WTC11 (cell line): Measurements from ENCODE around the gene UAP1L1. TPM values are rescaled to one million over a fixed set of nuclear protein-coding genes. Genes with fewer than 3 reads are reported as not detected.

Experiments
- ATAC-seq: fragments of 200-7000 bp; cut with Tn5 transposase; 2 replicates; pipeline ENCODE4 v1.10.0; 2021; ENCODE audit warnings: mild to moderate bottlenecking, moderate library complexity
- CTCF ChIA-PET: fragments of 300-600 bp; sonication (Branson Sonifier 250); formaldehyde crosslinking; loops from one replicate; lab custom pipeline; 2021; ENCODE audit warnings: antibody characterized with exemption; lab: Charles Lee
- POLR2A ChIA-PET: fragments of 350-600 bp; sonication (Branson Sonifier 250); formaldehyde crosslinking; loops from one replicate; lab custom pipeline; 2021; ENCODE audit warnings: antibody characterized with exemption; lab: Charles Lee
- DNase-seq: peaks from one replicate; pipeline ENCODE4 v3.0.0; 2021; ENCODE audit warnings: low spot score
- H3K27ac Mint-ChIP-seq: 2 replicates; pipeline ENCODE4 v1.8.0; 2021; ENCODE audit warnings: mixed read lengths
- H3K27me3 Mint-ChIP-seq: 2 replicates; pipeline ENCODE4 v1.8.0; 2021; ENCODE audit warnings: low read depth, mild to moderate bottlenecking, moderate library complexity, mixed read lengths
- H3K36me3 Mint-ChIP-seq: 2 replicates; pipeline ENCODE4 v1.8.0; 2021; ENCODE audit warnings: mixed read lengths
- H3K4me1 Mint-ChIP-seq: 2 replicates; pipeline ENCODE4 v1.8.0; 2022; ENCODE audit warnings: mixed read lengths
- H3K4me3 Mint-ChIP-seq: 2 replicates; pipeline ENCODE4 v1.8.0; 2021; ENCODE audit warnings: mild to moderate bottlenecking, moderate library complexity, mixed read lengths
- H3K9me3 Mint-ChIP-seq: 2 replicates; pipeline ENCODE4 v1.8.0; 2021; ENCODE audit warnings: mixed read lengths
- EMX1 ChIP-seq: fragments of 250-450 bp; sonication (Bioruptor Pico); IDR thresholded peaks from 2 replicates; pipeline ENCODE4 v1.8.0; 2021; ENCODE audit warnings: mild to moderate bottlenecking
- ETV6 ChIP-seq: sonication (generic); formaldehyde crosslinking; IDR thresholded peaks from 2 replicates; pipeline ENCODE4 v1.8.1; 2022; ENCODE audit warnings: mild to moderate bottlenecking, missing genetic modification reagents
- FOXJ3 ChIP-seq: sonication (generic); formaldehyde crosslinking; IDR thresholded peaks from 2 replicates; pipeline ENCODE4 v1.9.0; 2021; ENCODE audit warnings: missing genetic modification reagents, mild to moderate bottlenecking, borderline replicate concordance
- GRHL2 ChIP-seq: fragments of 250-450 bp; sonication (Bioruptor Pico); IDR thresholded peaks from 2 replicates; pipeline ENCODE4 v1.8.0; 2022; ENCODE audit warnings: mild to moderate bottlenecking, moderate library complexity; ENCODE audit not compliant: insufficient replicate concordance, severe bottlenecking
- HMGA2 ChIP-seq: fragments of 250-450 bp; sonication (Bioruptor Pico); IDR thresholded peaks from 2 replicates; pipeline ENCODE4 v1.4.0; 2021; ENCODE audit warnings: mild to moderate bottlenecking, moderate library complexity
- IRF2 ChIP-seq: sonication (generic); formaldehyde crosslinking; IDR thresholded peaks from 2 replicates; pipeline ENCODE4 v1.8.0; 2022; ENCODE audit warnings: low read depth, missing genetic modification reagents, borderline replicate concordance
- MXD4 ChIP-seq: fragments of 250-450 bp; sonication (Bioruptor Pico); IDR thresholded peaks from 2 replicates; pipeline ENCODE4 v1.8.0; 2021; ENCODE audit warnings: mild to moderate bottlenecking, moderate library complexity, borderline replicate concordance
- NFYB ChIP-seq: sonication (generic); formaldehyde crosslinking; conservative IDR thresholded peaks from 2 replicates; pipeline ENCODE4 v1.8.0; 2022; ENCODE audit warnings: low read depth, missing genetic modification reagents
- TEAD1 ChIP-seq: sonication (generic); formaldehyde crosslinking; IDR thresholded peaks from 2 replicates; pipeline ENCODE4 v1.8.0; 2022; ENCODE audit warnings: mild to moderate bottlenecking, missing genetic modification reagents
- ZNF138 ChIP-seq: sonication (generic); formaldehyde crosslinking; conservative IDR thresholded peaks from 2 replicates; pipeline ENCODE4 v1.8.1; 2022; ENCODE audit warnings: mild to moderate bottlenecking, moderate library complexity, missing genetic modification reagents
- ZNF396 ChIP-seq: fragments of 250-450 bp; sonication (Bioruptor Pico); IDR thresholded peaks from 2 replicates; pipeline ENCODE4 v1.8.0; 2021; ENCODE audit warnings: mild to moderate bottlenecking, moderate library complexity, borderline replicate concordance
- total RNA-seq: library from RNA; stranded (reverse); gene quantifications from 3 replicates; pipeline ENCODE4 v1.2.3, GENCODE V29; 2021
- TF ChIP-seq, protein P1 (sequence below): sonication (generic); formaldehyde crosslinking; IDR thresholded peaks from 2 replicates; pipeline ENCODE4 v1.8.0; 2023; ENCODE audit warnings: mild to moderate bottlenecking, missing genetic modification reagents
- TF ChIP-seq, protein P2 (sequence below): fragments of 250-450 bp; sonication (Bioruptor Pico); conservative IDR thresholded peaks from 2 replicates; pipeline ENCODE4 v1.9.0; 2021; ENCODE audit warnings: mild to moderate bottlenecking
- TF ChIP-seq, protein P3 (sequence below): sonication (generic); formaldehyde crosslinking; IDR thresholded peaks from 2 replicates; pipeline ENCODE4 v1.8.1; 2023; ENCODE audit warnings: mild to moderate bottlenecking, missing genetic modification reagents, moderate library complexity
- TF ChIP-seq, protein P4 (sequence below): sonication (generic); formaldehyde crosslinking; IDR thresholded peaks from 2 replicates; pipeline ENCODE4 v1.8.1; 2023; ENCODE audit warnings: mild to moderate bottlenecking, moderate library complexity, missing genetic modification reagents
- TF ChIP-seq, protein P5 (sequence below): fragments of 250-450 bp; sonication (Bioruptor Pico); IDR thresholded peaks from 2 replicates; pipeline ENCODE4 v2.1.2; 2022; ENCODE audit warnings: mild to moderate bottlenecking, moderate library complexity
- TF ChIP-seq, protein P6 (sequence below): fragments of 250-450 bp; sonication (Bioruptor Pico); IDR thresholded peaks from 2 replicates; pipeline ENCODE4 v1.9.0; 2021; ENCODE audit warnings: mild to moderate bottlenecking, borderline replicate concordance

Gene UAP1L1
- total RNA-seq, 1 experiment from 2014 or later = 17.7 TPM

DNA sequence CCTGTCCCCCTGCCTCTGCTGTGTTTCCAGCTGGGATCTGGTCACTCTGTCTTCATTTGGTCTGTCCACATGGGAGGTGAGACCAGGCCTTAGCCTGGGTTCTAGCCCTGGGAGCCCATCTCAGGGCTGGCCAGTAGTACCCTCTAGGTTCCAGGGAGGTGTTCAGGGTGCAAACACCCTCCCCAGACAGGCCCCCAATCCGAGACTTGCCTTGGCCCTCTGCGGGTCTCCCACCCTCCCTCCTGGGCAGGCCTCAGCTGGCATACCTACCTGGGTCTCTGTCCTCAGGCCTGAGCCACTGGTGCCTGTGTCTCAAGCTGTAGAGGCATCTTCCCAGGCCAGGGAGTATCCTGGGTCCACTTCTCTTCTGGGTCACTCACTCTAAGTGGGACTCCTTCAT is 6.0 kb upstream of the UAP1L1 start (continued):
- TF ChIP-seq, protein P1, sequence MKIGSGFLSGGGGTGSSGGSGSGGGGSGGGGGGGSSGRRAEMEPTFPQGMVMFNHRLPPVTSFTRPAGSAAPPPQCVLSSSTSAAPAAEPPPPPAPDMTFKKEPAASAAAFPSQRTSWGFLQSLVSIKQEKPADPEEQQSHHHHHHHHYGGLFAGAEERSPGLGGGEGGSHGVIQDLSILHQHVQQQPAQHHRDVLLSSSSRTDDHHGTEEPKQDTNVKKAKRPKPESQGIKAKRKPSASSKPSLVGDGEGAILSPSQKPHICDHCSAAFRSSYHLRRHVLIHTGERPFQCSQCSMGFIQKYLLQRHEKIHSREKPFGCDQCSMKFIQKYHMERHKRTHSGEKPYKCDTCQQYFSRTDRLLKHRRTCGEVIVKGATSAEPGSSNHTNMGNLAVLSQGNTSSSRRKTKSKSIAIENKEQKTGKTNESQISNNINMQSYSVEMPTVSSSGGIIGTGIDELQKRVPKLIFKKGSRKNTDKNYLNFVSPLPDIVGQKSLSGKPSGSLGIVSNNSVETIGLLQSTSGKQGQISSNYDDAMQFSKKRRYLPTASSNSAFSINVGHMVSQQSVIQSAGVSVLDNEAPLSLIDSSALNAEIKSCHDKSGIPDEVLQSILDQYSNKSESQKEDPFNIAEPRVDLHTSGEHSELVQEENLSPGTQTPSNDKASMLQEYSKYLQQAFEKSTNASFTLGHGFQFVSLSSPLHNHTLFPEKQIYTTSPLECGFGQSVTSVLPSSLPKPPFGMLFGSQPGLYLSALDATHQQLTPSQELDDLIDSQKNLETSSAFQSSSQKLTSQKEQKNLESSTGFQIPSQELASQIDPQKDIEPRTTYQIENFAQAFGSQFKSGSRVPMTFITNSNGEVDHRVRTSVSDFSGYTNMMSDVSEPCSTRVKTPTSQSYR (CRISPR knock-in tag) = no peak
- TF ChIP-seq, protein P2, sequence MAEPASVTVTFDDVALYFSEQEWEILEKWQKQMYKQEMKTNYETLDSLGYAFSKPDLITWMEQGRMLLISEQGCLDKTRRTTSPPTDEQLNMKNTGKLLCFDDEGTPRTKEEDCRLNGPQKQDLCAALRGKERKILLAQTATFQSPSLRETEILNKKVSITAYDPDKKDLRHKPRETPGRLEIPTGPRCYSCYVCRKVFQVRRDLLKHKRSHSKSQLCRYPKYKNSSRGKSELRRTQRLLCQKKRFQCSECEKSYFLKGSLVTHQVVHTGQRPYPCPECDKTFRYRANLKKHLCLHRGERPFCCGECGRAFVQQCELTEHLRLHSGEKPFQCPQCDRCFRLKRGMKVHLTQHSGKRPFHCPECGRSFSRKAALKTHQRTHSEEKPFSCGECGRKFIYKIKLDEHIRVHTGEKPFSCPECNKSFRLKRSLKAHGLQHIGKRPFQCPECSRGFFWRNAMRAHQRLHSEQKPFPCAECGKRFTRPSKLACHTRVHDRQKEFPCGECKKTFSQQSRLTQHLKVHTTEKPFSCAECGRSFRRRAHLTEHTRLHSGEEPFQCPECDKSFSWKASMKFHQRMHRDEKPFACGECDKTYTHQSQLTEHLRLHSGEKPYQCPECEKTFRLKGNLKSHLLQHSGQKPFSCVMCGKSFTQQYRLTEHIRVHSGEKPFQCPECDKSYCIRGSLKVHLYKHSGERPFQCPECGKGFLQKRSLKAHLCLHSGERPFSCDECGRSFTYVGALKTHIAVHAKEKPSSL (CRISPR knock-in tag) = no peak
- TF ChIP-seq ZNF138 (CRISPR knock-in tag) = no peak
- TF ChIP-seq TEAD1 = no peak

DNA sequence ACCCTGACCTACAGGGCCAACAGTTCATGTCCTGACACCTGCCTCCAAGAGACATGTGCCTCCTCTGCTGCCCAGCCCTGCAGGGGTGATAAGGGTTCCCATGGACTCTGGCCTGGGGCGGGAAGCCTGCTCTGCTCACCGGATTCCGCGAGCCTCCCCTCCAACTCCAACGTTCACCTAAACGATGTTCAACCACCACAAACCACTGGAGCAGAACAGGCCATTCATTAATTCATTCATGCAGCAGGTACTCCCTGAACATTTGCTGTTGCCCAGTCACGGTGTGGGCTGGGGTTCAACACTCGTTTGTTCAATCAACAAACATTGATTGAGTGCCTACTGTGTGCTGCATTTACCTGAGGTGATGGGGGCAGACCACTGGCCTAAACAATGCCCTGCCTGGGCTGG is 3.3 kb upstream of the UAP1L1 start:
- no peak for ATAC-seq
- TF ChIP-seq EMX1 (no peak), HMGA2 (CRISPR knock-in tag) (no peak), GRHL2 (no peak)
- TF ChIP-seq, protein P3, sequence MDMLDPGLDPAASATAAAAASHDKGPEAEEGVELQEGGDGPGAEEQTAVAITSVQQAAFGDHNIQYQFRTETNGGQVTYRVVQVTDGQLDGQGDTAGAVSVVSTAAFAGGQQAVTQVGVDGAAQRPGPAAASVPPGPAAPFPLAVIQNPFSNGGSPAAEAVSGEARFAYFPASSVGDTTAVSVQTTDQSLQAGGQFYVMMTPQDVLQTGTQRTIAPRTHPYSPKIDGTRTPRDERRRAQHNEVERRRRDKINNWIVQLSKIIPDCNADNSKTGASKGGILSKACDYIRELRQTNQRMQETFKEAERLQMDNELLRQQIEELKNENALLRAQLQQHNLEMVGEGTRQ (CRISPR knock-in tag) = no peak
- TF ChIP-seq, protein P4, sequence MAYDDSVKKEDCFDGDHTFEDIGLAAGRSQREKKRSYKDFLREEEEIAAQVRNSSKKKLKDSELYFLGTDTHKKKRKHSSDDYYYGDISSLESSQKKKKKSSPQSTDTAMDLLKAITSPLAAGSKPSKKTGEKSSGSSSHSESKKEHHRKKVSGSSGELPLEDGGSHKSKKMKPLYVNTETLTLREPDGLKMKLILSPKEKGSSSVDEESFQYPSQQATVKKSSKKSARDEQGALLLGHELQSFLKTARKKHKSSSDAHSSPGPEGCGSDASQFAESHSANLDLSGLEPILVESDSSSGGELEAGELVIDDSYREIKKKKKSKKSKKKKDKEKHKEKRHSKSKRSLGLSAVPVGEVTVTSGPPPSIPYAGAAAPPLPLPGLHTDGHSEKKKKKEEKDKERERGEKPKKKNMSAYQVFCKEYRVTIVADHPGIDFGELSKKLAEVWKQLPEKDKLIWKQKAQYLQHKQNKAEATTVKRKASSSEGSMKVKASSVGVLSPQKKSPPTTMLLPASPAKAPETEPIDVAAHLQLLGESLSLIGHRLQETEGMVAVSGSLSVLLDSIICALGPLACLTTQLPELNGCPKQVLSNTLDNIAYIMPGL (CRISPR knock-in tag) = no peak
- peaks cover 24% of the 10 kb centered on the region for H3K4me1 Mint-ChIP-seq
- no peak overlapping the region for H3K4me3 Mint-ChIP-seq
- H3K27ac Mint-ChIP-seq = no peak overlapping the region
- ChIA-PET POLR2A (no interaction called here), CTCF (interaction anchor here (1.0 to 3.8 kb wide), 4 partner anchors 10 to 45 kb away, joined by 3 to 23 read pairs (median 6); no protein-coding TSS in a partner anchor)
- no peaks in the 10 kb centered on the region for H3K36me3 Mint-ChIP-seq
- H3K27me3 Mint-ChIP-seq = peaks cover 24% of the 10 kb centered on the region
- no peak for DNase-seq
- no peaks in the 10 kb centered on the region for H3K9me3 Mint-ChIP-seq

DNA sequence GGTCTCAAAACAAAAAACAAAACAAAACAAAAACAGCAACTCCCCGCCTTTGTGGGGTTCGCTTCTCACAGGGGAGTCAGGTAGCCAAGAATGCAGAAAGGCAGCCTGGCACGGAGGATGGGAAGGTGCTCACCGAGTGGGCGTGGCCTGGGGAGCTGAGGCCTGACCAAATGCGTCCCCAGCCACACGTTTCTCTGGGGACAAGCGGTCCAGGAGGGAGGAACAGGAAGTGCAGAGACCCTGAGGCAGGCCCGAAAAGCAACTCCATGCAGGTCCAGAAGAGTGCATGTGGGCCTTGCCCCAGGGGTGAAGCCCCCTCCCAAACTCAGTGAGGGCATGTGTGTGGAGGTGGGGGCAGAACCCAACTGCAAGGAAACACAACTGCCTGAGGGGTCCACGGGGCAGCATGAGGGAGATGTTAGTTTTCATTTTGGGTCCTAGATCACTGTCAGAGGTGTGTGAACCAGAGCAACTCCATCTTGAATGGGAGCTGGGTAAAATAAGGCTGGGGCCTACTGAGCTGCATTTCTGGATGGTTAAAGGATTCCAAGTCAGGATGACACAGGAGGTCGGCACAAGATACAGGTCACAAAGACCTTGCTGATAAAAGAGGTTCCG is 2.6 kb upstream of the UAP1L1 start:
- no peak for ATAC-seq
- H3K4me3 Mint-ChIP-seq = no peak overlapping the region; the same call in 1 of the 2 replicates
- ChIA-PET CTCF (interaction anchor here (0.5 to 3.8 kb wide), 6 partner anchors 10 to 262 kb away, joined by 3 to 23 read pairs (median 6); partner anchors contain the start of gene NPDC1), POLR2A (no interaction called here)
- peak; percentile 62 for DNase-seq
- H3K27me3 Mint-ChIP-seq = peaks cover 31% of the 10 kb centered on the region
- no peaks in the 10 kb centered on the region for H3K36me3 Mint-ChIP-seq
- H3K9me3 Mint-ChIP-seq = no peaks in the 10 kb centered on the region
- H3K27ac Mint-ChIP-seq = peak overlapping the region; percentile 96
- TF ChIP-seq IRF2 (CRISPR knock-in tag) (no peak), MXD4 (CRISPR knock-in tag) (0 out of 2 replicates have a peak, but pooled peaks have one; percentile 45), ZNF396 (CRISPR knock-in tag) (0 out of 2 replicates have a peak, but pooled peaks have one; percentile 48), FOXJ3 (no peak), NFYB (CRISPR knock-in tag) (no peak), ETV6 (CRISPR knock-in tag) (no peak)
- TF ChIP-seq, protein P5, sequence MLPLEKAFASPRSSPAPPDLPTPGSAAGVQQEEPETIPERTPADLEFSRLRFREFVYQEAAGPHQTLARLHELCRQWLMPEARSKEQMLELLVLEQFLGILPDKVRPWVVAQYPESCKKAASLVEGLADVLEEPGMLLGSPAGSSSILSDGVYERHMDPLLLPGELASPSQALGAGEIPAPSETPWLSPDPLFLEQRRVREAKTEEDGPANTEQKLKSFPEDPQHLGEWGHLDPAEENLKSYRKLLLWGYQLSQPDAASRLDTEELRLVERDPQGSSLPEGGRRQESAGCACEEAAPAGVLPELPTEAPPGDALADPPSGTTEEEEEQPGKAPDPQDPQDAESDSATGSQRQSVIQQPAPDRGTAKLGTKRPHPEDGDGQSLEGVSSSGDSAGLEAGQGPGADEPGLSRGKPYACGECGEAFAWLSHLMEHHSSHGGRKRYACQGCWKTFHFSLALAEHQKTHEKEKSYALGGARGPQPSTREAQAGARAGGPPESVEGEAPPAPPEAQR (CRISPR knock-in tag) = peak; percentile 81
- TF ChIP-seq, protein P6, sequence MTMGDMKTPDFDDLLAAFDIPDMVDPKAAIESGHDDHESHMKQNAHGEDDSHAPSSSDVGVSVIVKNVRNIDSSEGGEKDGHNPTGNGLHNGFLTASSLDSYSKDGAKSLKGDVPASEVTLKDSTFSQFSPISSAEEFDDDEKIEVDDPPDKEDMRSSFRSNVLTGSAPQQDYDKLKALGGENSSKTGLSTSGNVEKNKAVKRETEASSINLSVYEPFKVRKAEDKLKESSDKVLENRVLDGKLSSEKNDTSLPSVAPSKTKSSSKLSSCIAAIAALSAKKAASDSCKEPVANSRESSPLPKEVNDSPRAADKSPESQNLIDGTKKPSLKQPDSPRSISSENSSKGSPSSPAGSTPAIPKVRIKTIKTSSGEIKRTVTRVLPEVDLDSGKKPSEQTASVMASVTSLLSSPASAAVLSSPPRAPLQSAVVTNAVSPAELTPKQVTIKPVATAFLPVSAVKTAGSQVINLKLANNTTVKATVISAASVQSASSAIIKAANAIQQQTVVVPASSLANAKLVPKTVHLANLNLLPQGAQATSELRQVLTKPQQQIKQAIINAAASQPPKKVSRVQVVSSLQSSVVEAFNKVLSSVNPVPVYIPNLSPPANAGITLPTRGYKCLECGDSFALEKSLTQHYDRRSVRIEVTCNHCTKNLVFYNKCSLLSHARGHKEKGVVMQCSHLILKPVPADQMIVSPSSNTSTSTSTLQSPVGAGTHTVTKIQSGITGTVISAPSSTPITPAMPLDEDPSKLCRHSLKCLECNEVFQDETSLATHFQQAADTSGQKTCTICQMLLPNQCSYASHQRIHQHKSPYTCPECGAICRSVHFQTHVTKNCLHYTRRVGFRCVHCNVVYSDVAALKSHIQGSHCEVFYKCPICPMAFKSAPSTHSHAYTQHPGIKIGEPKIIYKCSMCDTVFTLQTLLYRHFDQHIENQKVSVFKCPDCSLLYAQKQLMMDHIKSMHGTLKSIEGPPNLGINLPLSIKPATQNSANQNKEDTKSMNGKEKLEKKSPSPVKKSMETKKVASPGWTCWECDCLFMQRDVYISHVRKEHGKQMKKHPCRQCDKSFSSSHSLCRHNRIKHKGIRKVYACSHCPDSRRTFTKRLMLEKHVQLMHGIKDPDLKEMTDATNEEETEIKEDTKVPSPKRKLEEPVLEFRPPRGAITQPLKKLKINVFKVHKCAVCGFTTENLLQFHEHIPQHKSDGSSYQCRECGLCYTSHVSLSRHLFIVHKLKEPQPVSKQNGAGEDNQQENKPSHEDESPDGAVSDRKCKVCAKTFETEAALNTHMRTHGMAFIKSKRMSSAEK (CRISPR knock-in tag) = 0 out of 2 replicates have a peak, but pooled peaks have one; percentile 28
- peaks cover 24% of the 10 kb centered on the region for H3K4me1 Mint-ChIP-seq
